GM19023 (cell line): ENCODE data around the gene GLIS1.

Experiments used
- ATAC-seq: cut with Tn5 transposase; IDR thresholded peaks from one replicate; pipeline ENCODE4 v1.9.1; 2021; ENCODE audit warnings: mild to moderate bottlenecking, moderate library complexity; ENCODE audit not compliant: unreplicated experiment

The GLIS1 gene

DNA sequence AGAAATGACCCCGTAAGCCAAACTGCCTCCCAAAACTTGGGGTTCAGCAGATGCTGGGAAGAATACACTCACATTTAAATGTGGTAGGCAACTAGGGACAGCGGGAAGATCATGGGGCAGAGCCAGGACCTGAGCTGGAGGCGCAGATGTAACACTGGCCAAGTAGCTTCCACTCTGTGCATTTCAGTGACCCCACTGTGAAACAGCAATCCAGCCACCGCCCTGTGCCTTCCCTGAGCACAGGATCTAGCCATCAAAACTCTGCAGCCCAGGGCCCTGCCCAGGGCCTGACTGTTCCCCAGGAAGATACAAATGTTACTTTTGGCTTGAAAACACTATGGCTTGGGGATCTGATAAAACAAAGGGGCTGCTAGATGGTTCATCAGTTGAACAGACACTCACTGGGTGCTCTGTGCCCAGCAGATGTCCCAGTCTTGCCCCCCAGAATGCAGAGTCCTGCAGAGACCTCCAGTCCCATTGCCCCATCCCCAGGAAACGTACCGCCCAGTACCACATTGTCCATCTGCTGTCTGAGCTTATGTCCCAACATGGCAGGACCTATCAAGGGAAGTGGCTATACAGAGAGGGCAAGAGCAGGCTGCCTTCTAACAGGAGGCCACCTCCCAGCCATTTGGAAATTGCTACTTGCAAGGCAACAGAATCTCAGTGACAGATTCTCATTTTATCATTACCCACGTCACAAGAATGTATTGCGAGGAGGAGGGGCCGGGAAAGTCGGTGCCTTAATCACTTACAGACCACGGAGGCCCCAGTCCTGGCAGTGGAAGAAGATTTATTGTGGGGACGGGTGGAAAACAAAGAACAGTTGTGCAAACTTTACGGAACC lies 155.7 kb downstream of the GLIS1 start:
- no peak for ATAC-seq

DNA sequence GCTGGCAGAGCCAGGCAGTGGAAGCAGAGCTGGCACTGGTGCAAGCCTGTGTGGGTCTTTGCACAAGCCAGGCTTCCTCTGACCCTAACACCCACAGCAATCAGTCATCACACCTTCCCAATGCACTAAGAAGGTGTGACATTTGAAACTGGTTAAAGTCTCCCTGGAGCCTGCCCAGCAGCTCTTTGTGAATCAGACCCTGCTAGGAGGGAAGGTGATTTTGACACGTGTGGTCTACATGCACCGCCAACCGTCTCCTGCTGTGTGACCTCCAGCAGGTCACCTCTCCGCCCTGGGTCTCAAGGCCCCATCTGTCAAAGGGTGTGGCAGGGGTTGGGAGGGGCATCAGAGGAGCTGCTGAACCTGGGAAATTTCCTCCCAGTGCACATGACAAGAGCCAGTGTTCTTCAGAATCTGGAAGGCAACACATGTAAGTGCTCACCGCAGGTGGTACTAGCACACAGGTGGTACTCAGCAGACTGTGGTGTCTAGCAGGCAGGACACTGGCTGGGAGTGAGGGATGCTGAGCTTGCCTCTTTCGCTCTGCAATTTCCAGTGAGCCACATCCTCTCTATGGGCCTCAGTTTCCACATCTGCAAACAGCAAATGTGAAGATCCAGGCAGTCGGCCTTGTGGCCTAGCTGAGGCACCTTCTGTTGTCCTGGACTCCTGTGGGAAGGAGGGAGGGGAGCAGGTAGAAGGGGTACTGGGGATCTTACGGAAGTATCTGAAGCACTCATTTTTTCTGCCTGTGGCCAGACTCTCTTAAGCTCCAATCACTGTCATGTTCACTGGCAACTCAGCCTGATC lies 156.5 kb downstream of the GLIS1 start:
- no peak for ATAC-seq

- no peak for ATAC-seq
Measured at GRCh38 chr1:53581476-53581875, 157.5 kb downstream of the GLIS1 start.

DNA sequence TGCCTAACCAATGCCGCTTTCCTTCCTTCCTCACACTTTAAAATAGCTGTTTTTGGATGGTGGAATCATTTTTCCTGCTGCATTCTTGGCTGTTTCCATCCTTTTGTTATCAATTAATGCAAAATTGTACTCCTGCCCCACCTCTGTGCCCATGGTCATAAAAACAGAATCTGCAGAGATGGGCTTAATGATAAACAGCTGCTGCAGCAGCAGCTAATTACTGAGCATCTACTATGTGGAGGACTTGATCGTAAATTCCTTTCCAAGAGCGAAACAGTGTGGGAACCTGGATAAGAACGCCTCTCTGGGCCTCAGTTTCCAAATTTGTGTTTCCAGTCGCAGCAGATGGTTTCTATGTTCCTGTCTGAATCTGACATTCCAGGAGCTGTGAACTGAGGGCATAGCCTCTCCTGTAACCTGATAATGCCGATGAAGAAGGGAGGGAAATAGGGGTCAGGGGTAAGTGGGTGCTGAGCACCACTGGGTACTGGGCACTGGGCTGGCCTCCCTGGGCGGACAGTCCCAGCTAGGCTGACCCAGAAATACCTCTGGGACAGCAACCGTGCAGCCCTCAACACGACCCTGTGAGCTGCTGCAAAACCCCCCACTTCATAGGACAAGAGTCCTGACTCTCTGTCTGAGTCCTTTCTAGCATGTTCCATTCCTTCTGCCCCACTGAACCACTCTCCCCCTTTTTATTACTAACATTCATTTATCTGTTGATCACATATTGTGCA lies 158.1 kb downstream of the GLIS1 start:
- no peak for ATAC-seq

GRCh38 chr1:53580009-53580400 lies 159.0 kb downstream of the GLIS1 start:
- ATAC-seq, result no peak

GRCh38 chr1:53579221-53580008 lies 159.5 kb downstream of the GLIS1 start:
- no peak for ATAC-seq

- no peak for ATAC-seq
Measured at GRCh38 chr1:53578358-53578757, 160.6 kb downstream of the GLIS1 start.

GRCh38 chr1:53577761-53578100 lies 161.2 kb downstream of the GLIS1 start:
- no peak for ATAC-seq

- ATAC-seq, result no peak
Measured at GRCh38 chr1:53576866-53577760, 161.9 kb downstream of the GLIS1 start.

GRCh38 chr1:53576381-53576801 lies 162.6 kb downstream of the GLIS1 start:
- ATAC-seq, result no peak

- ATAC-seq, result no peak
Measured at GRCh38 chr1:53575955-53576320, 163.0 kb downstream of the GLIS1 start.

DNA sequence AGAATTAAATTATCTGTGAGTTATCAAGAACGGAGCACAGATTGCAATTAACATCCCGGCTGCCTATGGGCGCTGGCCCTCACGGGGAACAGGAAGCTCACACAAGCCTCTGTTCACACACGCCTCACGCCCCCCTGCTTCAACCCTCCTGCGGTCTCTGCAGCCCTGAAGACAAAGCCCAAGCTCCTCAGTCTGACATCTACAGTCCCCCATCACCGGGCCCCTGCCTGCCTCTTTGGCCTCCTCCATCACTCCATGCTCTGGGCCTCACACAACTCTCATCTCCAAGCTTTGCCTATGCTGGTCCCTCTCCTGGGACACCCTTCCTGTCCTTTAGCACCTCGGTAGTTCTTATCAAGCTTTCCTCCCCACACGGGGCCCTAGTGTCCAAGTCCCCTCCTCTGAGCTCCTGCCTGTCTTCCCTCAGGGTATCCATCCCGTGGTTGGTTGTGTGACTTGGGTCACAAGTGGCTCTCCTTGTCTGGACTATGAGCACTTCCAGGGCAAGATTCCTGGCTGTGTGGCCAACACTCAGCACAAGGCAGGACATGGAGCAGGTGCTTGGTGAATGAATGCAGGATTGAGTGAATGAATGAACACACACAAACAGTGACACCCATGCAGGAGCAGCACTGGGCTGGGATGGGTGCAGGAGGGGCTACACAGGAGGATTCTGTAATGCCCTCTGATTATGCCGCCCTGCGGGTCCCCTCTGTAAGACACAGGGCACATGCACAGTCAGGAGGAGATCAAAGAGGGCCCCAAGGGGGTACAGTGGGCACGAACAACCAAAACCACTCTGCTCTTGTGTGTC lies 163.6 kb downstream of the GLIS1 start:
- no peak for ATAC-seq

- no peak for ATAC-seq
Measured at GRCh38 chr1:53574621-53575020, 164.3 kb downstream of the GLIS1 start.

DNA sequence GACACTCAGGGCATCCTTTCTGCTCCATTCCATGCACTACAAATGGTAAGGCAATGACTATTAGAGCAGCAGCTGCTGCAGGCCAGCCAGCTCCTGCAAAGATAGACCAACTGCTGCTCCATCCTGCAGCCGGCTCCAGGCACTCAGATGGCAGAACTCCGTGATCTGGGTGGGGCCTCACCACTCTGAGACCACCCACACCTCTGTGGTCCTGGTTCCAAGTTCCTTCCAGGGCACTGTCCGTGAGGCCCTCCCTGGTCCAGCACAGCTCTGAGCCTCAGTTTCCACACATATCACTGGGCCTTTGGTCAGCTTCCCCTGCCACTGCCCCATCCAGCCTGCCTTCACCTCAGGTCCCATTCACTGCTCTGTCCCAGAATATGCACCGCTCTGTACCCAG lies 165.0 kb downstream of the GLIS1 start:
- ATAC-seq, result no peak

- no peak for ATAC-seq
Measured at GRCh38 chr1:53573522-53573921, 165.4 kb downstream of the GLIS1 start.

- ATAC-seq, result no peak
Measured at GRCh38 chr1:53572815-53573173, 166.2 kb downstream of the GLIS1 start.

DNA sequence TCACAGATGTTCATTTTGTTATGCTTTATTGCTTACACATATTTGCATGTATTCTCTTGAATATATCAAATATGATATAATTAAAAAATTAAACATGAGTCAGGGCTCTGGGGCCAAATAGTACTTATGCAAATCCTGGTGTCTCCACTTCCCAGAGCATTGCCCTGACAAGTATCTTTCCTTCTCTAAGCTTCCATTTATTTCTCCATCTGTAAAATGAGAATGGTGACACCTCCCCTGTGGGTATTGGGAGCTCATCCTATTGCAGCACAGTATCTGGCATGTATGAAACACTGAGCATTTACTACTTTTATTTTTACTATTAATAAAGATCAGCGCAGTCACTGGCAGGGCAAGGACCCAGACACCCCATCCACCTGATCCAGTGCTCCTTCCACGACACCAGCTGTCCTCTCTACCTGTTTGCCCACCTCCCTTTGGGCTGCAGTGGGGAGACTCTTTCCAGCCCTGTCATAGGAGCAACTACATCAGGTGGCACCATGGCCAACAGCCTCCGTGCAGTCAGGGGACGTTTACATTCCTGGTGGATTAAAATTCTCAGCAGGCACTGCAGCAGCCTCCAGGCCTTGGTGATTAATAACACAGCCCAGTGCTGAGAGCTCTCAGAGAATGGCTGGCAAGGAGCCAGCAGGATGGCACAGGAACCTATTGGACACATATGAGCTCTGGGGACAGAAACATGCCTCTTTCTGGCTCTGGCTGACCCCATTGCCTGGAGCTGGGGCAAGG lies 166.7 kb downstream of the GLIS1 start:
- no peak for ATAC-seq

DNA sequence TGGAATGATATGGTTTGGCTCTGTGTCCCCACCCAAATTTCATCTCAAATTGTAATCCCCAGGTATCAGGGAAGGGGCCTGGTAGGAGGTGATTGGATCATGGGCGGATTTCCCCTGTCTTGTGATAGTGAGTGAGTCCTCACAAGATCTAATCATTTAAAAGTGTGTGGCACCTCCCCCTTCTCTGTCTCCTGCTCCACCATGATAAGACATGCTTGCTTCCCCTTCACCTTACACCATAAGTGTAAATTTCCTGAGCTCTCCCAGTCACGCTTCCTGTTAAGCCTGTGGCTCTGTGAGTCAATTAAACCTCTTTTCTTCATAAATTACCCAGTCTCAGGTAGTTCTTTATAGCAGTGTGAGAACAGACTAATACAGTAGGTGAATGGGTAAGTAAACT lies 170.4 kb downstream of the GLIS1 start:
- no peak for ATAC-seq
